IPS-20b (cell line): ENCODE measurements around the gene ARID3A.
A peak's percentile ranks its signal among the peaks of the same experiment; 100 is the strongest.

Experiments
- H3K27ac ChIP-seq: one replicate; pipeline ENCODE4 v1.5.1; 2013; ENCODE audit warnings: low read length
- H3K27me3 ChIP-seq: 2 replicates; pipeline ENCODE4 v1.6.1; 2013; ENCODE audit warnings: mild to moderate bottlenecking, low read length, inconsistent platforms; ENCODE audit not compliant: insufficient read depth
- H3K36me3 ChIP-seq: 2 replicates; pipeline ENCODE4 v1.6.1; 2013; ENCODE audit warnings: low read depth, mild to moderate bottlenecking, inconsistent platforms, low read length, moderate library complexity; ENCODE audit not compliant: insufficient read depth
- H3K4me1 ChIP-seq: 2 replicates; pipeline ENCODE4 v1.6.1; 2013; ENCODE audit warnings: mild to moderate bottlenecking, control low read depth, inconsistent platforms, low read length, moderate library complexity; ENCODE audit not compliant: insufficient read depth
- H3K4me3 ChIP-seq: 2 replicates; pipeline ENCODE4 v1.5.1; 2013; ENCODE audit warnings: mild to moderate bottlenecking, low read length, inconsistent platforms
- H3K9ac ChIP-seq: 2 replicates; pipeline ENCODE4 v1.6.1; 2013; ENCODE audit warnings: low read depth, mild to moderate bottlenecking, inconsistent platforms, low read length, moderate library complexity
- H3K9me3 ChIP-seq: 2 replicates; pipeline ENCODE4 v1.6.1; 2013; ENCODE audit warnings: mild to moderate bottlenecking, low read depth, low read length, inconsistent platforms; ENCODE audit not compliant: insufficient read depth

ARID3A gene

DNA sequence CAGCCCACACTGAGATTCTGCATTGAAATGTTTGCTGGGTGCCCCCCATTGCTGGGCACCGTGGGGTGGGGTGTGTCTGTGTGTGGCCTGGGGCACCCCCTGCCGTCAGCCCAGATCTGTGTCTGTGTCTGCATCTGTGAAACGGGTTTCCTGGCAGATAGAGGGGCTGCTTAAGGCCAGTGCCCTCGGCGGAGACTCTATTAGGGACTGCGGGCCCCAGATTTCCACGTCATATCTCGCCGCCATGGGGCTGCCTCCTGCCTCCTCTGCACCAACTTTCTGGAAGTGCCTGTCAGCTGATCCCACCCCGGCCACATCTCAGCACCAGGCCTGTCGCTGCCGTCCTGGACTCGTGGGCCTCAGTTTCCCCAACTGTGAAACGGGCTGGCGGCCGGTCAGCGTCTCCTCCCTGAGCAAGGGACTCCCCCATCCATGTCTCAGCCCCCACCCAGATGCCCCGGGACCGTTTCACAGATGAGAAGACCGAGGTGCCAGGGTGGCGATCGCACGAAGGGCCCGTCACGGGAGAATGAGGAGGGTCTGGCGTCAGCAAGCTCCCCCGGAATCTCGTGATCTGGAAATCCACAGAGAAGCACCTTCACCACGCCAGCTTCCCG, 21.4 kb downstream of the ARID3A start:
- no peaks in the 10 kb centered on the region for H3K27me3 ChIP-seq
- H3K36me3 ChIP-seq = peaks cover 15% of the 10 kb centered on the region
- H3K4me3 ChIP-seq = no peak overlapping the region
- no peaks in the 10 kb centered on the region for H3K4me1 ChIP-seq
- H3K9ac ChIP-seq = no peak overlapping the region
- H3K27ac ChIP-seq = no peak overlapping the region
- H3K9me3 ChIP-seq = no peaks in the 10 kb centered on the region

DNA sequence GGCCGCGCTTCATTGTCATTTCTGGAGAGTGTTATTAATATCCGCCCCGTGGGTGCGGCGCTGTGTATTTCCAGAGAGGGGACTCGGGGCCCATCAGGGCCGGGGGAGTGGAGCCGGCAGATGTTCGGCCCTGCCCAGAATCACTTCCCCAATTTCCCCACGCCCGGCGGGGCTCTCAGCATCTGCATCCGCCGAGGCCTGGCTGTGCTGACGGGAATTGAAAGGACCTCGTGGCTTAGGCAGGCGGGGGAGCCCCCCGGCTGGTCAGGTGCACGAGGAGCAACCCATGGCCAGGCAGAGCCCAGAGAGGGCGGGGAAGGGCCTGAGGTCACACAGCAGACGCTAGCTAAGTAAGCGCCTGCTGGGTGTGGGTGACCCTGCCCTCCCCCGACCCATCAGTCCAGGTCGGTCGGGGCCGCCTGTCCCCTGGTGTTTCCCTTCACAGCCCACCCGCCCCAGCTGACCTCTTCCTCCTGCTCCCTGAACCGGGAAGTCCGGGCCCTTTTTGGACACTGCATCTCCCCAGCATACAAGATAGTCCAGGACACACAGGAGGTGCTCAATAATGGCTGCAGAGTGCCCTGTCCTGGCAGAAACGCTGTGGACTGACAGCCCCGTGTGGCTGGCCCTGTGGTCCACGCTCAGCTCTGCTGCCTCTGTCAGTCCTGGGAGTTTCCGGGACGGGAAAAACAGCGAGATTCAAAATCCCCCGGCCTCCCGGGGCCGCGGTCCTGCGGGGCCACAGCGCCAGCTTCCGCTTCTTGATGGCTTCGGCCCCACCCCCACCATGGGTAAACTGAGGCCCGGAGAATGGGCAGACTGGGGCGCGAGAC, 22.1 kb downstream of the ARID3A start:
- Histone ChIP-seq H3K4me1 (peaks cover 5% of the 10 kb centered on the region; the same call in 1 of the 2 replicates), H3K27me3 (no peaks in the 10 kb centered on the region), H3K4me3 (no peak overlapping the region), H3K36me3 (peaks cover 10% of the 10 kb centered on the region), H3K9ac (no peak overlapping the region), H3K9me3 (no peaks in the 10 kb centered on the region), H3K27ac (no peak overlapping the region)

DNA sequence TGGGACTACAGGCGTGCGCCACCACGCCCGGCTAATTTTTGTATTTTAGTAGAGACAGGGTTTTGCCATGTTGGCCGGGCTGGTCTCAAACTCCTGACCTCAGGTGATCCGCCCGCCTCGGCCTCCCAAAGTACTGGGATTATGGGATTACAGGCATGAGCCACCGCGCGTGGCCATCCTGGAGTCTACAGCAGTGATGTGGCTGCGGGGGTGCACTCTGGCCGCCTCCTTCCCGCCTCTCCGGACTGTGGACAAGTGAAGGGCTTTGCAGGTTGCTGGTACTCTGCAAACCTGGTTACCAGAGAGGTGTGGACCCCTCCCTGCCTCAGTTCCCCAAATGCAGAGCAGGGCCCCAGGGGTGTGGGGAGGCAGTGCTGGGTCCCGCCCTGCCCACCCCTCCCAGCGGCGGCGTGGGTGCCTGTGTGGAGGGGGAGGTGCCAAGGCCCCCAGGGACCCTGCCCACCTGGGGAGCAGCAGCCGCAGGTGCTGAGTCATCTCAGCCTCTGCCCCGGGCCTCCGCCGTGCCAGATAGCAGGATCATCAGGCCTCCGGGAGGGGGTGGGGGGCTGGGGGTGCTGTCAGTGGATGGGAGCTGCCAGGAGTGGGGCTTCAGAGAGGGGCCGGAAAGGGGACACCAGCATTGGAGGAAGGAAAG, 23.1 kb downstream of the ARID3A start:
- Histone ChIP-seq H3K27me3 (no peaks in the 10 kb centered on the region), H3K27ac (no peak overlapping the region), H3K4me1 (peaks cover 6% of the 10 kb centered on the region; the same call in 1 of the 2 replicates), H3K36me3 (peaks cover 5% of the 10 kb centered on the region; the same call in 1 of the 2 replicates), H3K9ac (no peak overlapping the region), H3K4me3 (no peak overlapping the region), H3K9me3 (no peaks in the 10 kb centered on the region)

DNA sequence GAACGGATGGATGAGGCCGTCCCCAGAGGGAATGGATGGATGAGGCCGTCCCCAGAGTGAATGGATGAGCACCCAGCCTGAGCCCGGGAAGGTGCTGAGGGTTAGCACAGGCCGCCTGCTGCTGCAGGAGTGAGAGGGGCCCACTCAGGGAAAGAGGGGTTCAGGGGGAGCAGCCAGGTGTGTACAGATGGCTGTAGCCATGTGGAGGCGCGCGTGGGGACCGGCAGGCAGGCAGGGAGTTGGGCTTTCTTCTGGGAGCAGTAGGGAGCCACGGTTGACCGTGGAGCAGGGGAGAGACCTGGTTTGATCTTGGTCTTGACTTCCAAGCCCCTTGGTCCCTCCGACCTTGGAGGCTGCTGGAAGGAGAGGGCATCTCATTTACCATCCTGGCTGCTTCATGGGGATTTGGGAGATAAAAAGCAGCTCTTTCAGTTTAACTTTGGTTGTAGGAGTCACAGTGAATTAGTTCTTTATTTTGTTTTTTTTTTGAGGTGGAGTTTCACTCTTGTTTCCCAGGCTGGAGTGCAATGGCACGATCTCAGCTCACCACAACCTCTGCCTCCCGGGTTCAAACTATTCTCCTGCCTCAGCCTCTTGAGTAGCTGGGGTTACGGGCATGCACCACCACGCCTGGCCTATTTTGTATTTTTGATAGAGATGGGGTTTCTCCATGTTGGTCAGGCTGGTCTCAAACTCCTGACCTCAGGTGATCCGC, 24.7 kb downstream of the ARID3A start:
- Histone ChIP-seq H3K27me3 (no peaks in the 10 kb centered on the region), H3K9ac (no peak overlapping the region), H3K4me1 (peaks cover 10% of the 10 kb centered on the region; the same call in 1 of the 2 replicates)

DNA sequence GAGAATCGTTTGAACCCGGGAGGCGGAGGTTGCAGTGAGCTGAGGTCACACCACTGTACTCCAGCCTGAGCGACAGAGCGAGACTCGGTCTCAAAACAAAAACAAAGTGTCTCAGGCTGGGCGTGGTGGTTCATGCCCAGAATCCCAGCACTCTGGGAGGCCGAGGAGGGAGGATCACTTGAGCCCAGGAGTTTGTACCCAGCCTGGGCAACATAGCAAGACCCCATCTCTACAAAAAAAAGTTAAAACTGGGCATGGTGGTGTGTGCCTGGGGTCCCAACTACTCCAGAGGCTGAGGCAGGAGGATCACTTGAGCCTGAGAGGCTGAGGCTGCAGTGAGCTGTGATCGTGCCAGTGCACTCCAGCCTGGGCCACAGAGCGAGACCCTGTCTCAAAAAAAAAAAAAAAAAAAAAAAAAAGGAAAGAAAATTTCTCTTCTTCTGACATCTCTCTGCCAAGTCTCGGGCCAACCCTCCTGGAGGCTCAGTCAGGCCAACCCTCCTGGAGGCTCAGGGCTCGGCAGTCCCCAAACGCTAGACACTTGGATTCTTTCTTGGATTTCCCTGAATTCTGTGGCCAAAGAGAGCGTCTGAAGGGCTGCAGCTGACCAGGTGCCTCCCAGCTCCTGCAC, 26.3 kb downstream of the ARID3A start:
- H3K27ac ChIP-seq = peak overlapping the region; percentile 71
- no peak overlapping the region for H3K4me3 ChIP-seq
- peak overlapping the region; percentile 61; the same call in 1 of the 2 replicates for H3K9ac ChIP-seq

More for the DNA sequence above, 24.7 kb downstream of the ARID3A start:
- no peak overlapping the region for H3K4me3 ChIP-seq
- H3K36me3 ChIP-seq = peaks cover 5% of the 10 kb centered on the region; the same call in 1 of the 2 replicates
- H3K27ac ChIP-seq = no peak overlapping the region
- no peaks in the 10 kb centered on the region for H3K9me3 ChIP-seq

DNA sequence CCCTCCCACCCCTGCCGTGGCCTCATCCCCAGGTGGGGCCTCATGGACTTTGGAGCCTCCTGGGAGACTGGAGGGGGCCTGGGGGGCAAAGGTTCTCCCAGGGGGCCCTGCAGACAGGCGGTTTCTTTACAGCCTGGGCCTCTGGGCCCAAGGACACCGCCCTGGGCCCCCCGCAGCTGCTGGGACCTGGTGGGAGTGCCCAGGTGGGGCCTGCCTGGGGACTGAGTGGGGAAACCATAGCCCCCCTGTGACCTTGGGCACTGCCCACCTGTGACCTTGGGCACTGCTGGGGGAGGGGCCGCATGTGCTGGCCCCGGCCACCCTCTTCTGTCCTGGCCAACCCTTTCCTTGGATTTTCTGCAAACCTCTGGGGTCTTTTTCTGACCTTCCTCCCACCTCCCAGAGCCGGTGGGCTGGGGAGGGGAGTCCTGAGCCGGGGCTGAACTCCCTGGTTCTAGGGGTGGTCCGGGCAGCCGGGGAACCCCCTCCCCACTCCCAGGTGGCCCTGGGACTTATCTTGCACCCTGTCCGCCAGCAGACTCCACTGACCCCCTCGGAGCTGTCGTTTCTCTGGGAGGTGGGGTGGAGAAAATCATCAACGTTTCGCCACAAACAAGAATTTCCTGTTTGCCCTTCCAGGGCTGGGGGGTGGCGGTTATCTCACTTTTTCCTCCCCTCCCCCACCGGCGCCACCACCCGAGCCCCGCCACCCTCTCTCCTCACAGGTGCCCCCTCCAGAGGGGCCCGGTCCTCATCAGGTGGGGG, 27.0 kb downstream of the ARID3A start:
- Histone ChIP-seq H3K27ac (peak overlapping the region; percentile 71), H3K9ac (peak overlapping the region; percentile 61; the same call in 1 of the 2 replicates), H3K36me3 (no peaks in the 10 kb centered on the region), H3K4me3 (peak overlapping the region; percentile 33; the same call in 1 of the 2 replicates), H3K27me3 (no peaks in the 10 kb centered on the region), H3K9me3 (no peaks in the 10 kb centered on the region), H3K4me1 (peaks cover 17% of the 10 kb centered on the region; the same call in 1 of the 2 replicates)

More for the DNA sequence above, 26.3 kb downstream of the ARID3A start:
- Histone ChIP-seq H3K9me3 (no peaks in the 10 kb centered on the region), H3K27me3 (no peaks in the 10 kb centered on the region), H3K36me3 (peaks cover 4% of the 10 kb centered on the region; the same call in 1 of the 2 replicates), H3K4me1 (peaks cover 17% of the 10 kb centered on the region; the same call in 1 of the 2 replicates)

DNA sequence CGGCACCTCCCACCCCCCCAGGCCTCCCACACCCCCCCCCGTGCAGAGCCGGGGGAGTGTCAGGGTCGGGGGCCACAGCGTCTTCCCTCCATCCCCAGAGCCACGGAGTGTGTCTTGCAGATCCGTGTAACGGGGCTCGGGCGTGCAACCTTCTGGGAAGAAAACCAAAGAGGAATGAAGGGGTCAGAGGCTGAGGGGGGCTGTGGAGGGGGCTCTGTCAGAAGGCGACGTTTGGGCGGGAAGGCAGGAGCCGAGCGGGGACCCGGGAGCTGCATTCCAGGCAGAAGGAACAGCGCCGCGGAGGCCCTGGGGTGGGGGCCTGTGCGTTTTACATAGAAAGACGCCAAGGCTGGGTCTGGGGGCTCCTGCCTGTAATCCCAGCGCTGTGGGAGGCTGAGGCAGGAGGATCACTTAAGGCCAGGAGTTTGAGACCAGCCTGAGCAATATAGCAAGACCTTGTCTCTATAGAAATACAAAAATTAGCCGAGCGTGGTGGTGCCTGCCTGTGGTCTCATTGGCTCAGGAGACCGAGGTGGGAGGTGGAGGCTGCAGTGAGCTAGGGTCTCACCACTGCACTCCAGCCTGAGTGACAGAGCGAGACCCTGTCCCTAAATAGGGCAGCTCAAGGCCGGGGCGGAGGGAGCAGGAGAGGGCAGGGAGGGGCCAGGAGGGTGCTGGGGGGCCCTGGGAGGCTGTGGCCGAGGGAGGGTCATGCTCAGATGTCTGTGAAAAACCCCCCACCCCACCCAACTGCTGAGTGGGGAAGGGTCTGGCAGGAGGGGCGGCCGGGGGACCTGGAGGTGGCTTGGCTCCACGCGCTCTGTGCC, 27.8 kb downstream of the ARID3A start:
- Histone ChIP-seq H3K36me3 (no peaks in the 10 kb centered on the region; the same call in 1 of the 2 replicates), H3K27ac (peak overlapping the region; percentile 71), H3K4me1 (peaks cover 17% of the 10 kb centered on the region; the same call in 1 of the 2 replicates), H3K9me3 (no peaks in the 10 kb centered on the region), H3K9ac (peak overlapping the region; percentile 61; the same call in 1 of the 2 replicates), H3K4me3 (no peak overlapping the region), H3K27me3 (no peaks in the 10 kb centered on the region)

DNA sequence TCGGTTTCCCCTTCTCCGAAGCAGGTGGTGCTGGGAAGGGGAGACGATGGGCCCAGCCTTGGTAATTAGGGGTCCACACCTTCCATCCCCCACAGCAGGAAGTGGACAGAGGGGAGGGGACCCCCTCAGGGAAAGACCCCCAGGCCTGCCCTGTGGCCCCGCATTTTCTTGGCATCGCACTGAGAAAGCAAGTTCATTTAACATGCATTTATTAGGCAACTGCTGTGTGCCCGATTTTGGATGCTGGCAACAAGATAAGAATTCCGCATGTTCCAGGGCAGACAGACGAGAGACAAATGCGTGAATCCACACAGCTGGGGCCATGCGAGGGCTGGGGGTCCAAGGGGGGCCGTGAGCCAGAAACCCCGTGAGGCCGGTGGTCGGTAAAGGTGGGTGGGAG, 28.4 kb downstream of the ARID3A start:
- no peak overlapping the region for H3K4me3 ChIP-seq

DNA sequence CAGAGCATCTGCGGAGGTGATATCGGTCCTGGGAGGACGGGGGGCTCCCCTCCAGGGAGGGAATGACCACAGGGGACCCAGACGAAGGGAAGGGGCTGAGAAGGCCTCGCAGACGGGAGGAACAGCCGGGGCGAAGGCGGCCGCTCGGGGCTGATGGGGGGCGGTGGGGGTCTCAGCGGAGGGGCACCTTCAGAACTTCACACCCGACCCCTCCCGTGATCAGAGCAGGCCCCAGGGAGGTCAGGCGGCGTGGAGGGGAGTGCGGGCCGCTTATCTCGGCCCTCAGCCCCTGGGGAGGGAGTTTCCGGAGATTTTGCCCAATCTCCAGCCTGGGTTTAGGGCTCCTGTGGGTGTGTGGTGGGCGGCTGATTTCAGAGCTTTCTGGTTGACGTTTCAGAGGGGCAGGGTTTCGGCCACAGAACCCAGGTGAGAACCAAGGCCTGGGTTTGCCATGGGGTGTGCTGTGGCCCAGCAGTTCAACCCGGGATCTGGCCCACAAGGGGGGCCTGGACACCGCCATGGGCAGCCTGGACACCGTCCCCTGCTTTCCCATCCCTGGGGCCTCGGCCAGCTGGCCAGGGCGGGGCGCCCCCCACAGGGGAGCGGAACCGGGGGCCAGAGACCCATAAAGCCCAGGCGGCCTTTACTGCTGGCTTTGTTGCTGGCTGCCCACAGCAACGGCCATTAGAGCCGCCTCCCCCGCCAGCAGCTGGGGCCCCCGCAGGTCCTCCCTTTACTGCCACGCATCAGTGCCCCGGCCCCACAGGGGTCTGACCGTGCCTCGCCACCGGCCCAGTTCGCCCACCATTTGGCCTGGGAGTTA, 29.0 kb downstream of the ARID3A start:
- H3K9me3 ChIP-seq = no peaks in the 10 kb centered on the region
- H3K27me3 ChIP-seq = no peaks in the 10 kb centered on the region
- H3K4me1 ChIP-seq = peaks cover 17% of the 10 kb centered on the region; the same call in 1 of the 2 replicates
- H3K27ac ChIP-seq = no peak overlapping the region
- H3K36me3 ChIP-seq = peaks cover 4% of the 10 kb centered on the region; the same call in 1 of the 2 replicates
- no peak overlapping the region for H3K9ac ChIP-seq
- no peak overlapping the region for H3K4me3 ChIP-seq

More for the DNA sequence above, 28.4 kb downstream of the ARID3A start:
- Histone ChIP-seq H3K36me3 (peaks cover 4% of the 10 kb centered on the region; the same call in 1 of the 2 replicates), H3K9ac (no peak overlapping the region), H3K27me3 (no peaks in the 10 kb centered on the region), H3K27ac (no peak overlapping the region), H3K4me1 (peaks cover 17% of the 10 kb centered on the region; the same call in 1 of the 2 replicates), H3K9me3 (no peaks in the 10 kb centered on the region)
